Inflammatory macrophage treated with lipopolysaccharide for 1 hour (primary cell): Measurements from ENCODE around the gene ZNF562.
"Not testable (repeated sequence)": the region's sequence is repeated elsewhere in the genome, so short reads cannot be mapped to it uniquely, and the experiment has no call there.

Source experiments
- DNase-seq, 2 donors: peaks; one replicate each; pipeline ENCODE4 v3.0.0-alpha.2; 2020 to 2022

ZNF562 gene

DNA sequence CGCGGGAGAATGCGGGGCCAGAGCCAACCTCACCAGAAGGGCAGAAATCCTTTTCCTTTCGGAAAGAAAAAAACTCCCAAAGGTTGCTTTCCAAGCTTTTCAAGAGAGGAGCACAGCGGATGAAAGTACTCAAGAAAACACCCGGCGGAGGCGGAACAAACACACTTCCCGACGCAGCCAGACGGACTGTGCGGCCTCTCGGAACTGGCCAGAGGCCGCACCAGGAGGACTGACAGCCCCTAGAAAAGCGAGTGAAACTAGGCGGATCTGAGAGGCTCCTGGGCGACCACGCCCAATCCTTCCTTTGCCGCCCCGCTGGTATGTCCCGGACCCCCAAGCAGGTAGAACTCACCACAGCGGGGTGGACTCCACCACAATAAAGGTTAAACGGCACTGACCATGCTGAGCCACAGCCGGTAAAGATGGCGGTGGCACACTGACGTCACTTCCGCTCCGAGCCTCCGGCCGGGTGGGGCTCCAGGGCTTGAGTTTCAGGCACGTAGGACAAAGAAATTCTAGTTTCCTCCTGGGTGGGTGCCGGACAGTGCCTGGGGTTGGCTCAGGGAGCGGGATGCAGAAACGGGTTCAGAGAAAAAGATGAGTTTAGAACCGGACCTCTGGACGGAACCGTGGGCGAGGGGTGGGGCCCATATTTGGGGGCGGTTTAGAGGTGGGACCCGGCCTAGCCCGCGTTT is at the start of gene ZNF562:
Gene ZNF562, minus strand, starts transcription at position 438 of the 695 bp plus-strand sequence. CDS start 14,356 bp downstream, outside the sequence.
- peak; percentile 76 to 88 for DNase-seq

GRCh38 chr19:9724157-9724556 is 49.3 kb upstream of the ZNF562 start:
- no peak for DNase-seq

GRCh38 chr19:9721861-9722260 is 47.0 kb upstream of the ZNF562 start:
- DNase-seq, result no peak

DNA sequence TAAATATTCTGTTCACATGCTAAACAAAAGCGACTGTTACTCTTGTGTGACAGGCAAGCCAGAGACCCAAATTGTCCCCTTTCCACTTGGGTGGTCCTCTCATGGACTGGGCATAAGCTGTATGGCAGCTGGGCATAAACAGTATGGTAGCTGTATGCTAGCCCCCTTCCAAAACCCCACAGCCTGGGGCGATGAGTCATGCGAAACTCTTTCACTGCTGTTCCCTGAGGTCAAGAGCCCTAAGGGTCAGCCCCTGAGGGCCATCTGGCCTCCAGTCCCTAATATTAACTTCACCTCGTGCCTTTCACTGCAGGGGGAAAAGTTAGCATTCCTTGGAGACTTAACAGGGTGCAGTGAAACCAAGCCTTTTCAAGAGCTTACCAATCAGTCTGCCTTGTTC is 45.6 kb upstream of the ZNF562 start:
- DNase-seq, result no peak

DNA sequence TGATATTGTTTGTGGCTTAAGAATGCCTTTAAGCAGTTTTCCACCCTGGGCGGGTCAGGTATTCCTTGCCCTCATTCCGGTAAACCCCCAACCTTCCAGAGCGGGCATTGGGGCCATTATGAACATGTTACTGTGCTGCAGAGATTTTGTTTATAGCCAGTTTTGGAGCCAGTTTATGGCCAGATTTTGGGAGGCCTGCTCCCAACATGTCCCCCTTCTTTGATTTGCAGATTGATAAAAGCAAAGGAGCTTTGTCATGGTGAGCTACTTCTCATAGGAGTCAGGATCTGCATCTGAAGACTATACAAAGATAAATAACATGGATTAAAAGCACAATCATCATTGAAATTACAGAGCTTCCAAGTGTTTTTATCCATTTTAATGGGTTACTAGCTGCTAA is 36.9 kb upstream of the ZNF562 start:
- DNase-seq, result no peak

- no peak for DNase-seq
Observed at GRCh38 chr19:9709305-9709704, 34.4 kb upstream of the ZNF562 start.

- DNase-seq, result no peak
Observed at GRCh38 chr19:9705836-9706235, 30.9 kb upstream of the ZNF562 start.

GRCh38 chr19:9702186-9702585 is 27.3 kb upstream of the ZNF562 start:
- no peak for DNase-seq

GRCh38 chr19:9700229-9700981 is 25.5 kb upstream of the ZNF562 start:
- DNase-seq, result no peak

- not testable (repeated sequence) for DNase-seq
Observed at GRCh38 chr19:9690301-9690700, 15.4 kb upstream of the ZNF562 start.

GRCh38 chr19:9679996-9680395 is 5.1 kb upstream of the ZNF562 start:
- DNase-seq, result not testable (repeated sequence)

GRCh38 chr19:9675358-9675901 is 530 bp upstream of the ZNF562 start:
- DNase-seq, result not testable (repeated sequence)

GRCh38 chr19:9673912-9674662 is 813 bp downstream of the ZNF562 start:
- DNase-seq, result peak; percentile 6 to 8

DNA sequence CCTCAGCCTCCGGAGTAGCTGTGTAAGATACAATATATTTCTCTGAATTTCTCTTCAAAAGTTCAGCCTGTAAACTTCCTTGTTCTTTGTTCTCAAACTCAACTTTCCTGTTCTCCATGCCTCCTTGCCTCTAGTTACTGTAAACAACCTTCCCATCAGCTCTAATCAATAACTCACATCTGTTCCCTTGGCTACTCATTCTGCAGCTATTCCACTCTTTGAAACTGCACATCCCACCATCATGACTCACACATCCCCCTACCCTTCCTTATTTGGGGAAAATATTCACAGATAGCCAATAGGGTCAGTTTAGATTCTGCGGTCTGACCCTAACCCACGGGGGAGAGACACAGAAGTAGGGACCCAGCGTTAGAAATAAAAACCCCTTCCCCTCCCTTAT is 2.0 kb downstream of the ZNF562 start:
- DNase-seq, result no peak

- DNase-seq, result peak; percentile 60 to 62
Observed at GRCh38 chr19:9671655-9672054, 3.2 kb downstream of the ZNF562 start.

GRCh38 chr19:9668544-9668943 is 6.4 kb downstream of the ZNF562 start:
- DNase-seq, result no peak

GRCh38 chr19:9667898-9668297 is 7.0 kb downstream of the ZNF562 start:
- no peak for DNase-seq

DNA sequence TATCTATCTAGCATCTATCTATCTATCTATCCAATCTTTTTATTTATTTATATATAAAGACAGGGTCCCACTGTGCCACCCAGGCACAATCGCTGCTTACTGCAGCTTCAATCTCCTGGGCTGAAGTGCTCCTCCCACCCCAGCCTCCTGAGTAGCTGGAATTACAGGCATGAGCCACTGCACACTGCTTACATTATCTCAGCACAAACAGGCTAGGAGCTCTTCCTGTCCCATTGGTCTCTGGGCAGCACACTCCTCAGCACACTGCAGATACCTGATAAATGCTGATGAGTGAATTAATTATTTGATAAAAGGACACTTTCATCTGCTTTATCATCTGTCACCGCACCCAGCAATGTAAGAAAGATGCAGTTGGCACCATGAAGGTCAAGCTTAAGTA is 16.1 kb downstream of the ZNF562 start:
- no peak for DNase-seq

DNA sequence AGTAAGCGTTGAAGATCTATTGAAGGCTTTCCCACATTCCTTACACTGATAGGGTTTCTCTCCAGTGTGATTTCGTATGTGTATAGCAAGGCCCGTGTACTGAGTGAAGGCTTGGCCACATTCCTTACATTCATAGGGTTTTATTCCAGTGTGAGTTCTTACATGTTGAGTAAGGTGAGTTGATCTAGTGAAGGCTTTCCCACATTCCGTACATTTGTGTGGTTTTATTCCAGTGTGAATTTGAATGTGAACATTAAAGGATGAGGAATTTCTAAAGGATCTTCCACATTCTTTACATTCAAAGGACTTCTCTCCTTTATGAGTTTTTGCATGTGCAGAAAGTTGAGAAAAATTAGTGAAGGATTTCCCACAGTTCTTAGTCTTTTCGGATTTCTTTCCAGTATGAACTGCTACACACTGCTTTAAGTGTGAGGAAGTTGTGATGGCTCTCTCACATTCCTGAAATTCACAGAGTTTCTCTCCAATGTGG is 21.8 kb downstream of the ZNF562 start:
- DNase-seq, result not testable (repeated sequence)

DNA sequence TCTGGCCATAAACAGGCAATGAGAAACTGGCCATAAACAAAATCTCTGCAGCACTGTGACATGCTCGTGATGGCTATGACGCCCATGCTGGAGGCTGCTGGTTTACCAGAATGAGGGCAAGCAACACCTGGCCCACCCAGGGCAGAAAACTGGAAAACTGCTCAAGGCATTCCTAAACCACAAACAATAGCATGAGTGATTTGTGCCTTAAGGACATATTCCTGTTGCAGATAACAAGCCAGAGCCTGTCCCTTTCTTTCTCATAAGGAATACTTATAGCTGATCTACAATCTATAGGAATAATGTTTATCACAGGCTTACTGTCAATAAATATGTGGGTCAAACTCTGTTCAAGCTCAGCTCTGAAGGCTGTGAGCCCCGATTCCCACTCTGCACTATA is 23.4 kb downstream of the ZNF562 start:
- not testable (repeated sequence) for DNase-seq

- DNase-seq, result no peak
Observed at GRCh38 chr19:9650345-9650744, 24.6 kb downstream of the ZNF562 start.

DNA sequence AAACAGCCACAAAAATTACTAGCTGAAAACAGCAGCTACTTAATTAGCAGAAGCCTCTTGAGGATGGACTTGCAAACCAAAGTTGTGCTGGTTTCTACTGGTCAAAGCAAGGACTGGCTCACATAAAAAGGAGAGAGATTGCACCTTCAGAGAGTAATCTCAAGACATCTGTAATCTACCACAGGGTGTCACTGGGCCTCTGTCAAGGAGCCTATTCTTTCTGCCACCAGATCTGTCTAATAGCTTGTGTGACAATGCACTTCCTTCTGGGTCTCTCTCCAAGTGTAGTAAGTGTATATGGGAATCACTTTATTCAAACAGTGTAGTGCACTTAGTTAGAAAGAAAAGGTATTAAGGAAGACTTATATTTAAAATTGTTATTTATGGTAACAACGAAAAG is 29.4 kb downstream of the ZNF562 start:
- DNase-seq, result no peak

GRCh38 chr19:9644472-9644871 is 30.4 kb downstream of the ZNF562 start:
- DNase-seq, result no peak
